DMS79 treated with DMSO at 0.1 percent for 48 hours (cell line): ENCODE data around the gene COQ2.
"Not testable (repeated sequence)": the region's sequence is repeated elsewhere in the genome, so short reads cannot be mapped to it uniquely, and the experiment has no call there.

Experiments
- DNase-seq: peaks from one replicate; lab custom pipeline; 2025; lab: John Stamatoyannopoulos, UW

COQ2 gene

DNA sequence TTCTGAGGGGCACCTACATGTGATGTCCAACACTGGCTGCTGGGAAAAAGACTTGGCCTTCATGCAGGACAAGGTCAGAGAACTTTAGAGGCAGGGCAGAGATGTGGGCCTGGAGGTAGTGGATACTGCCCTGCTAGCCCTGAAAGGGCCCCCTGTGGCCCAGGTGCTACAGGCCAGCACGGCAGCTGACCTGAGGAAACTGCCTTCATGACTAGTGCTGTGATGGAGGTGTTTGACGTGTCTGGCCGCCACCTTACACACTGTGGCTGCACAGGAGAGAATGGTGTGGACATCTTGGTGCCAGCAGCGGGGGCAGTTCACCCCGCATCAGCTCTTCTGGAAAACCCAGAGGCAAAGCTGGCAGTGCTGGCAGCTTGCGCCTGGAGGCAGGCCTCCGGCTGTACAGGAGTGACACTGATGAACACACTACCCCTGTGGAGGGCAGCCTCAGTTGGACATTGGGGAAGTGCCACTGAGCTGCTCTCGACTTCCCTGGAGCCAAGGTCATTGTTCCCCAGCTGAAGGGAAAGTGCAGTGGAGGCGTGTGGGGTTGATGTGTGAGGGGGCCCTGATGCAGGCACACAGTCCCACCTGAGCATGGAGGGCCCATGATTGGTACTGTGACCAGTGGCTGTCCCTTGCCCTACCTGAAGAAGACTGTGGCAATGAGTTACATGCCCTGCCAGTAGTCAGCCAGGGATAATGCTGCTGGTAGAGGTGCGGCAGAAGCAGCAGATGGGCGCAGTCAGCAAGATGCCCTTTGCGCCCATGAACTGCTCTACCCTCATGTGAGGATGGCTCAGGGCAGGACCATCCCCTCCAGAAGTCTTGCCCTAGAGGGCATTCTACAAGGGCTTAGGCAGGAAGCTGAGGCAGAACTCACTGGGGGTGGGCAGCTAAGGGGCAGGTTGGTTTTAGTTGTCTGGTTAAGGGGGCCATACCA is 36.9 kb downstream of the COQ2 start:
- no peak for DNase-seq

DNA sequence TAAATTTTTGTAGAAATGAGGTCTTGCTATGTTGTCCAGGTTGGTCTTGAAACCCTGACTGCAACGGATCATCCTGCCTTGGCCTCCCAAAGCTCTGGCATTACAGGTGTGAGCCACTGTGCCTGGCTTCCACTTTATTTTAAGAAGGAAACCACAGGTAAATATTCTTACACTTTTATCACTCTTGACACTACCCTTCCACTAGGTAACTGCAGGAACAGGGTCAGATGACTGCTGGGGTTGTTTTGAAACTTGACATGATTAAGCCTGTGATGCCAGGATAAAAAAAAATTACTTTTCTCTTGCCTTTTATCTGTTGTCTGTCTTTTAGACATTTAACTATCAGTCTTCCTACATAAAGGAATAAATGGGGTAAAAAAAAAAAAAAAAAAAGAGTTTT is 43.5 kb downstream of the COQ2 start:
- no peak for DNase-seq

DNA sequence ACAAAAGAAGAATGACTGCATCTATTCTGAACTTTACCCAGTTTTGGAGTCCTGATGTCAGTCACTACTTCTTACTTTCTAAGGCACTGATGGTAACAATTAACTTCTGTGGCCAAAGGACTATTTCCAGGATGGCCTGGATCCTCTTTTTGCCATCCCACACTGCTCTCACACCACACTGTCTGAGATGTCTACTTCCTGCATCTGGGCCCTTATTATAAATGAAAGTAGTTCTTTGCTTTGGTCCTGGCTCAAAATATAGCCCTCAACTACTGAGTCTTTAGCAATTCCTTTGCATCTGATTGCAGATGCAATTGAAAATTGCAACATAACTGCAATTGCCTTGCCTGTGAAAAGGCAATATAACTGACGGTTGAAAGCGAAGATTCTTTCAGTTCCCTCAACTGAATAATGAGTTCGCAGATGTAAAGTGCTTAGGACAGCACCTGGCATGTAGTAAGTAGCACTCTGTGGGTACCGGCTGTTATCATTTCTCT is 44.2 kb downstream of the COQ2 start:
- no peak for DNase-seq

DNA sequence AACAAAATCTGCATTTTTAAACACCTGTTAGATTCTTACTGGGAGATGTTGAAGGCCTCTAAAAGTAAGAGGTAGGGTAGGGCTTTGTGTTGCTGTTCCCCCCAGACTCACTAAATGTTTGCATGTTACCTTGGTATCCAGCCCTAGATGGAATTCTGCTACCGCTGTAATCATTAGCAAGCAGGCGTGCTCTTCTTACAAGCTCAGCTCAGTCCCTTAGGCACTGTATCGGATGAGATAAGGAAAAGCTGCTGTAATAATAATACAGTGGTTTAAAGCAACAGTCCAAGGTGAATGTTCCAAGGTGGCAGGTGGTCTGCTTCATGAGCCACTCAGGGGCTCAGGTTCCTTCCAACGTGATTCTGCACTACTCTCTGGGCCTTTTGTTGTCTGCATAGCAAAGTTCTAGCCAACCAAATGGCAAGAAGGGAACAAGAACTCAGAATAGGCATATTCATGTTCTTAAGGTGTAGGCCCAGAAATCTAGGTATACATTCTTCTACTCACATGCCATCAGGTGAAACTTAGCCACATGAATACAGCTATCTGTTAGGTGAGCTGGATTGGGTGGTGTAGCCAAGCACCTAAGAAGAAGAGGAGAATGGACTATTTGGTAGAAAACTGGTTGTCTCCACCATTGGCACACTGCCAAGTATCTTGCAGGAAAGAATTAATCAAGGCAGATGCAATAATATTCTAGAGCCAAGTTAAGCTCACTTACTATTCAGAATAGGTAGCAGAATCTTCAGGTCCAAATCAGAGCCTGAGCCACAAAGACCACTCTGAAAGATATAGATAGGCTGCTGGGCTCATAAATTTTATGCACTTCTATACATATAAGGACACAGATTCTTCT is 46.0 kb downstream of the COQ2 start:
- DNase-seq = no peak

DNA sequence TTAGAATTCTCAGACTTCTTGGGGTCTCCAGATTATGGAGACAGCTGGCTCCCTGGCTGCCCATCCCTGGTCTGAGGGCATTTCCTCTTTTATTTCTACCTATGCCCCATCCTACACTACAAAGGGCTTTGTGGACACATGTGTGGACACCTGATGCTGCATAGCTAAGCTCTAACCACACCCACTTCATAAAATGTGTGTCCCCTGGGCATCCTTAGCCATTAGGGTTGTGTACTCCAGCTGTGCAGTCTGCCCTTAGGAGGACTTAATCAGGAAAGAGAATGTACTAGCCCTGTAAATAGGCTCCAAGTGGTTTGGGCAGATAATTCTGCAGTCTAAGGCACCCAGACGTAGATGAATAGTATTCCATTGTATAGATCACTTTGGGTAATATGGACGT is 47.0 kb downstream of the COQ2 start:
- no peak for DNase-seq

DNA sequence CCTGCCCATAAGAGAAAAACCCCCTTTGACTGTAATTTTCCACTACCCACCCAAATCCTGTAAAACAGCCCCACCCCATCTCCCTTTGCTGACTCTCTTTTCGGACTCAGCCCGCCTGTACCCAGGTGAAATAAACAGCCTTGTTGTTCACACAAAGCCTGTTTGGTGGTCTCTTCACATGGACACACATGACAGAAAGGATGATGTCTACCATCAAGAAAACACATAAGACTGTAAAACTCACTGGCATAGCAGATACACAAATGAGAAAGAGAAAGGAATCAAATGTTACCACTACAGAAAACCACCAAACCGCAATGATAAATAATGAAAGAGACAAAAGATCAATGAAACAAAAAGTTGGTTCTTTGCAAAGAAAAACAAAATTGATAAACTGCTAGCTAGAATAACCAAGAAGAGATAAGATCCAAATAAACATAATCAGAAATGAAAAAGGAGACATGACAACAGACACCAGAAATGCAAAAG is 48.9 kb downstream of the COQ2 start:
- DNase-seq = not testable (repeated sequence)

DNA sequence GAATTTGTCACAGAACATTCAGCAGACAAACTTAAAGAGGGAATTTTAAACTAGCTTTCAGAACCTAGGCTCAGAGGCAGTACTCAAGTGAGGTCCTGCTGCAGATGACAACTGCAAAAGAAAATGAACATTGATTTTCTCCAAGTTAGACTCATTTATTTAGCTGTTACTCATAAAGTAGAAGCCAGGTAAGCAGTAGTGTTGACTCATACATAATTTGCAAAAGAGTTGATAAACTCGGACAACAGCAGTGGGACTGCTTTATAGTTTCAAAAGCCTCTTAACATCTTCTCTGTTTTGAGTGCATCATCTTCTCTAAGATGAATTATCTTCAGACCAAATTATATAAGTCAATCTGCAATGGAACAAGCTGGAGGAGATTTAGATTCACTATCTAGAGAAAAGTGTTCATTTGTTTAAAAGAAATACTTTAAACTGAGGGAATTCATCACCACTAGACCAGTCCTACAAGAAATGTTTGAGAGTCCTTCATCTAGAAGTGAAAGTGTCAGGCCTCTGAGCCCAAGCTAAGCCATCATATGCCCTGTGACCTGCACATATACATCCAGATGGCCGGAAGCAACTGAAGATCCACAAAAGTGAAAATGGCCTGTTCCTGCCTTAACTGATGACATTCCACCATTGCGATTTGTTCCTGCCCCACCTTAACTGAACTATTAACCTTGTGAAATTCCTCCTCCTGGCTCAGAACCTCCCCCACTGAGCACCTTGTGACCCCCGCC is 49.5 kb downstream of the COQ2 start:
- no peak for DNase-seq

DNA sequence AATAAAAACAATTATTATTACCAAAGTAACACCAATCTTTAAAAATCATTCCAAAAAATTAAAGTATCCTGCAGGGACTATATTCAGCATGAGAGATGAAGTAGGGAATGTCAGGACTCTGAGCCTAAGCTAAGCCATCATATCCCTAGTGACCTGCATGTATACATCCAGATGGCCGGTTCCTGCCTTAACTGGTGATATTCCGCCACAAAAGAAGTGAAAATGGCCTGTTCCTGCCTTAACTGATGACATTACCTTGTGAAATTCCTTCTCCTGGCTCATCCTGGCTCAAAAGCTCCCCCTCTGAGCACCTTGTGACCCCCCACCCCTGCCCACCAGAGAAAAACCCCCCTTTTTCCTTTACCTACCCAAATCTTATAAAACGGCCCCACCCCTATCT is 50.2 kb downstream of the COQ2 start:
- DNase-seq = not testable (repeated sequence)

DNA sequence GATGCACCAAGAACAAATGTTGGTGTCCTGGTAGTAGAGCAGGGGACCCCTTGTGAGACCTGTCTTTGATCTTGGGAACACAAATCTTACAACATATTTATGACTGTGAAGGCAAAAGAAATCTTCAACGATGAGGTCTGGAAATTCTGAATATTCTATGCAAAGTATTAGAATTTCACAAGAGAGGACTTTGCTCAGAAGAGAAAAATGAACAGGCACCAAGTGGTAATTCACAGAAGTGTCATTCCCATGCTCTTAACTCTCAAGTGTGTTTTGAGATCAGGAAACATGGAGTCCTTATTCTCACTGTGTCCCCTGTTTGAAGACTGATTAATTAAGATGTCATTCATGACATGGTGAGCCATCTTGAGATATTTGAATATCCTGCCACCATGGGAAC is 52.5 kb downstream of the COQ2 start:
- no peak for DNase-seq

DNA sequence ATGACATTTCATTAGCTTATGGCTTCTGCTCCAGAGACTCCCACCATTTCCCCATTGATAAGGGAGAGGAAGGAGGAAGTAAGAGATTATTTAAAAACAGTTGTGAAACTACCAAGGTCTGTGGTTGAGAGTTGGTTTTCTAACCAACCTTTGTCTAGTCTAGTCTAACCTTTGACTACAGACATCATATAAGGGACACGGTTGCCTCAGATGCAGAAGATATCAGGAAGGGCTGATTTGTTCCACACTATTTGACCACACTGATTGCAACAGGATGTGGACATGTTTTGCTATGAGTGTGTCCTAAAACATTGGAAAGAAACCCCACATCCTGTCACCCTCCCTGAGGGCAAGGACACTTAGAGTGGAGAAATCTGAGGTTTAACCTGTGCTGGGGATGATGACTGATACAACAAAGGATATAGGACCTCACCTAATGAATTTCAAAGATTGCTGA is 53.0 kb downstream of the COQ2 start:
- no peak for DNase-seq

DNA sequence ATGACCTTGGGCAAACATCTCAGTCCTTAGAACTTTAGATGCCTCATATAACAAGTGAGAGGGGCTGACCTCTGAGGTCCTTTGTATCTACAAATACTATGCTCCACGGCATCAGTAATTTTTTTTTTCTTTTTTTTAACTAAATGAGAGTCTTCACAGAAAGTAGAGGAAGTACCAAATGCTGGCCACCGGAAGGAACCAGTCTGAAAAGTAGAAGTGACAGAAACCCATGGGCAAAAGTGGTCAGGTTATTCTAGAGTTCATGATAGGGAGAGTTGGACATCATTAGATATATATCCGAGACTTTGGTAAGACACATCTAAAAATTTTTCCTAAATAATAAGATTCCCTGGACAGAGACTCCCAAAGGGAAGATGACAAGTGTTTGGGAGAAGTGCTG is 53.7 kb downstream of the COQ2 start:
- no peak for DNase-seq

DNA sequence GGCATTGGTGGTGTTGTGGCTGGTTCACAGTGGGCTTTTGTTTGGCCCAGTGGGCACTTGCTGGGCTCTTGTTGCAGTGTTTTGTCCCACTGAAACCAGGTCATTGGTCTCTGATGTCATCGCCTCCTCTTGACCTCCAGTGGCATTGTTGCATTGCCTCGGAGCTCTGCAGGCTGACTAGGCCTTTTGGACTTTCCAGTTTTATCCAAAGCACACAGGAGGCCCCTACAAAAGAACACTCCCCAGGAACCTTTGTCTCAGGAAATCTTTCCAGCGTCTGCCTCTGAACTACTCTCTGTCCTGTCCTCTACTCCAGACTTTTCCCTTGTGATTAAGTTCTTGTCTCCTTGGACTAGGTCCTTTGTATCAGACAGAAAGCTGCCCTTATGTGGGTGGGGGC is 54.8 kb downstream of the COQ2 start:
- no peak for DNase-seq

DNA sequence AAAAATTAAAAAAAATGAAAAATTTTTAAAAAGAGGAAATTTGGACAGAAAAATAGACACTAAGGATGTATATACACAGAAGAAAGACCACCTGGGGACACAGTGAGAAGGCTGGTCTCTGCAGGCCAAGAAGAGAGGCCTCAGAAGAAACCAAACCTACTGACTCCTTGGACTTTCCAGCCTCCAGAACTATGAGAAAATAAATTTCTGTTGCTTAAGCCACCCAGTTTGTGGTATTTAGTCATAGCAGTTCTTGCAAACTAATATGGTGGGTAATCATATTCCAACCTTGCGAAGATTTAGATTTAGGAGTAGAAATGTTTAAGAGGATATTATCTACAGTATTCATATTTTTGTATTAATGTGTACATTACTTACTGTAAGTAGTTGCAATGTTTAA is 56.4 kb downstream of the COQ2 start:
- no peak for DNase-seq

DNA sequence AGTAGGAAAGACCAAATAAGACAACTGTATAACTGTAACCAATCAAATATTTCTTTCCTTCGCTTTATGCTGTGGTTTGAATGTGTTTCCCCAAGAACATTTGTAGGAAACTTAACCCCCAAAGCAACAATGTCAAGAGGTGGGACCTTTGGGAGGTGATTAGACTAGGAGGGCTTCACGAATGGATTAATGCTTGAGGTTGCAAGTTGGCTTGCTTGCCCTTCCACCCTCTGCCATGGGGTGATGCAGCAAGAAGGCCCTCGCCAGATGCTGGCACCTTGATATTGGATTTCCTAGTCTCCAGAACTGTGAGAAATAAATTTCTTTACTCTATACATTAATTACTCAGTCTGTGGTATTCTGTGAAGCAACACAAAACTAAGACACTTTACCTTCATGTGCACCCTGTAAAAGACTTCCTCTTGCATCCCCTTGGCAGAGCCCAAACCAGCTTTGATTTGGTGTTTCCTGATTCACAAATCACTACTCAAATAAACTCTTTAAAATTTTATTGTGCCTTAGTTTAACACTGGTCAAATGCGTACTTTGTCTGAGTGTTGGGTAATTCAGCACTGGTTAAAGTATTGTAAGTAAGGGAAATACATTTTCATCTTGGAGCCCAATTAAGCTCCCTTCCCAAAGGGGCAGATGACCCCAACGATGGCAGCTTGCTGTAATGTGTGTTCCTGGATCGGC is 59.9 kb downstream of the COQ2 start:
- no peak for DNase-seq

DNA sequence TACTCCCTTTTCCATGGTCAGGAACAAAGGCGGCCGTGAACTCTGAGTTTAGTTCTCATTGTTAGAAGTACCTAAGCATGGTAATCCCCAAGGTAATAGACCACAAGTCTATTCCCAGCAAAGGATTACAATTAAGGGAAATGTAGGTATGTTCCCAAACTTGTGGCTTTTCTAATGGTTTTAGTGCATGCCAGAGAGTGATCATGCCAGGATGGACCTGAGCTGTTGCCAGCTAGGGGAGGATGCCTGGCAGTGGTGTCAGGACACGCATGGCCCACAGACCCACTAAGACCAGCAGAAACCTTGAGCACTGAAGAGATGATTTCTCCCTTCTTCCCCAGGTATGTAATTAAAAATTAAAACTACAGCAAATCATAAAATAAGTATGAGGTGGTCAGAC is 60.8 kb downstream of the COQ2 start:
- no peak for DNase-seq

DNA sequence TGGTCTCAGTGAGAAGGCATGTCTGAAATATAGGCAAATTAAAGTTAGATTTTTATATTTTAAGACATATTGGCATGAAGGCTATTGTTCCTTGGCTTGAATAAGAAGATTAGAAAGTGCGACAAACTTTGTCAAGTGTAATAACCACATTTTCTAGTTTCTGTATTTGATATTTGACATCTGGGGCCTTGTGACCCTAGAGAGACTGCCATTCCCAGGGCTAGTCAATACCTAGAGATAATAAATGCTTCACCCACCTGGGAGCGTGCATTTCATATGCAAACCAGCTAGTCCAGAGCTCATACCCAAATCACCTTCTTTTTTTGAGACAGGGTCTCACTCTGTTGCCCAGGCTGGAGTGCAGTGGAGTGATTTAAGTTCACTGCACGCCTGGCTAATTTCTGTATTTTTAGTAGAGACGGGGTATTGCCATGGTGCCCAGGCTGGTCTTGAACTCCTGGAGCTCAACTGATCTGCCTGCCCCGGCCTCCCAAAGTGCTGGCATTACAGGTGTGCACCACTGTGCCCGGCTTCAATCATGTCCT is 62.6 kb downstream of the COQ2 start:
- DNase-seq = no peak

DNA sequence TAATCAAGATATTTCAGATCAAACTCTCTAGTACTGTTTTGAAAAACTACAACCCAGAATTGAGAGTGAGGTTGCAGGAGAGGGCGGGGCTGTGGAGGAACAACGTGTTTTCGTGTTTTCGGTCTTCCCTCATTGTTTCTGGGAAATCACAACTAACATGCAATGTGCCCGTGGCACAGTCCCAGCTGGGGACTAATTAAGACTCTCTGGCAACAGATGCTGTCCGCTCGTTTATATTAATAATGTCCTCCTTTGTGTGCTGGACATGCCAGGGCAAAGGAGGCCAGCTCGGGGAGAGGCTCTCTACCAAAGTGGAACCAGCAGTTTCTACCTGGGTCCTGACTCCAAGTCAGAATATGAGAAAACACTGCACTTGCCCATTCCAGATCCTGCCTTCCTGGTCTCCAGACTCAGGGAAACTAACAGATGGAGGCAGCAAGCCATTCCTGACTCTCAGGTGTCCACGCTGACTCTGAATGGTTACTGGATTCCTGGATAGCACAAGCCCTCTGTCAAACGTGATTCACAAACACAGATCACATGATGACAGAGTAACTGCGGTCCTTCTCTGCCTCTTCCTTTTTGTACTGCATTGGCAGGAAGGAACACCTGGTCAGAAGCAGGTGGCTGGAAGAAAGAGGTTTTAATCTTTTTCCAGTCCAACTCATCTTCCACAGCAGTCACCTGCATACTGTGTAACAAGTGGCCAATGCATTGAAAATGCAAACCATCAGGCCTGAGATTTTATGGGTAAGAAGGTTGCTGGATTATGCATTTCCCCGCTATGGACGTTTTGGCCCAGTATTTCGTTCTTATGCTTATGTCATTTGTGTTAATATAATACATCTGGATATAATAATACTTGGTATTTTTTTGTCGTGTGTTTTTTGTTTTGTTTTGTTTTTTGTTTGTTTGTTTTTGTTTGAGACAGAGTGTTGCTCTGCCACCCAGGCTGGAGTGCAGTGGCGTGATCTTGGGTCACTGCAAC is 65.0 kb downstream of the COQ2 start:
- DNase-seq = peak; percentile 7

DNA sequence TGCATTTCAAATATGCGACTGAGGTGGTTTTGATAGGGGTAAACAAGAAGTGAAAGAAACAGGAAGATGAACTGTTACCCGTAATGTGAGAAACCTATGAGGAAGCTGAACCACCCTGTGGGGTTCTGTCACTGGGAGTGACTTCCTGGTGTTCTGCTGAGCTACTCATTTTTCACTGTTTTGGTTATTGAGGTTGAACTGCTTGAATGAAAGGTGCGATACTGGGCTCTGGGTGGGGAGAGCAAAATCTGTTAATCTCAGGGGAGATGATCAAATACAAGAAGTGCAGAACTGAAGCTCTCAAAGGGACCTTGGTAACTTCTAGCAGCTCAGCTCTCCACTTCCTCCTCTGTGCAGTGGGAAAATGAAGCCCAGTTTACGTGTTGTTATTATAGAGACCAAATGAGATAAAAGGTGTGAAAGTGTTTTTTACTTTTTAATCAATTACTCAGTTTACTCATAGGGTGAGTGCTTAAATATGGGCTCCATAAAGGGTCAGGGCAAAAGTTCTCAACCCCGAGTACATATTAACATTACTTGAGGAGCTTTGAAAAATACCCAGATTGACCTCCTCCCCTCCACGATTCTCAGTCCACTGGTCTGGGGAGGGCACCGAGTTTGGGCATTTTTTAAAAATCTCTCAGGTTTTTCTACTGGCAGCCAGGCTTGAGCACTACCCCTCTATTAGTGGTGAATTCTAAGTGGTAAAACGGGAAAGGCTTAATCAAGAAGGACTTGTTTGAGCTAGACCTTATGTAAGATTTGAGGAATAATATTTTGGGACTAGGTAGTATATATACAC is 66.7 kb downstream of the COQ2 start:
- no peak for DNase-seq
